C4-2B (cell line): ENCODE results near the gene INO80B.

Experiments used
- H3K27ac ChIP-seq: fragments of 450-650 bp; 2 replicates; pipeline ENCODE4 v1.5.1; 2017
- ZFX ChIP-seq: fragments of 450-650 bp; IDR thresholded peaks from 2 replicates; pipeline ENCODE4 v1.6.1; 2017
- TF ChIP-seq, protein P1 (sequence below): fragments of 450-650 bp; conservative IDR thresholded peaks from 2 replicates; pipeline ENCODE4 v1.5.1; 2017; ENCODE audit warnings: mild to moderate bottlenecking

The INO80B gene

GRCh38 chr2:74471332-74472065 lies 16.6 kb downstream of the INO80B start:
- peak overlapping the region; percentile 95 for H3K27ac ChIP-seq
- TF ChIP-seq ZFX = no peak
- TF ChIP-seq, protein P1, sequence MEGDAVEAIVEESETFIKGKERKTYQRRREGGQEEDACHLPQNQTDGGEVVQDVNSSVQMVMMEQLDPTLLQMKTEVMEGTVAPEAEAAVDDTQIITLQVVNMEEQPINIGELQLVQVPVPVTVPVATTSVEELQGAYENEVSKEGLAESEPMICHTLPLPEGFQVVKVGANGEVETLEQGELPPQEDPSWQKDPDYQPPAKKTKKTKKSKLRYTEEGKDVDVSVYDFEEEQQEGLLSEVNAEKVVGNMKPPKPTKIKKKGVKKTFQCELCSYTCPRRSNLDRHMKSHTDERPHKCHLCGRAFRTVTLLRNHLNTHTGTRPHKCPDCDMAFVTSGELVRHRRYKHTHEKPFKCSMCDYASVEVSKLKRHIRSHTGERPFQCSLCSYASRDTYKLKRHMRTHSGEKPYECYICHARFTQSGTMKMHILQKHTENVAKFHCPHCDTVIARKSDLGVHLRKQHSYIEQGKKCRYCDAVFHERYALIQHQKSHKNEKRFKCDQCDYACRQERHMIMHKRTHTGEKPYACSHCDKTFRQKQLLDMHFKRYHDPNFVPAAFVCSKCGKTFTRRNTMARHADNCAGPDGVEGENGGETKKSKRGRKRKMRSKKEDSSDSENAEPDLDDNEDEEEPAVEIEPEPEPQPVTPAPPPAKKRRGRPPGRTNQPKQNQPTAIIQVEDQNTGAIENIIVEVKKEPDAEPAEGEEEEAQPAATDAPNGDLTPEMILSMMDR = no peak

DNA sequence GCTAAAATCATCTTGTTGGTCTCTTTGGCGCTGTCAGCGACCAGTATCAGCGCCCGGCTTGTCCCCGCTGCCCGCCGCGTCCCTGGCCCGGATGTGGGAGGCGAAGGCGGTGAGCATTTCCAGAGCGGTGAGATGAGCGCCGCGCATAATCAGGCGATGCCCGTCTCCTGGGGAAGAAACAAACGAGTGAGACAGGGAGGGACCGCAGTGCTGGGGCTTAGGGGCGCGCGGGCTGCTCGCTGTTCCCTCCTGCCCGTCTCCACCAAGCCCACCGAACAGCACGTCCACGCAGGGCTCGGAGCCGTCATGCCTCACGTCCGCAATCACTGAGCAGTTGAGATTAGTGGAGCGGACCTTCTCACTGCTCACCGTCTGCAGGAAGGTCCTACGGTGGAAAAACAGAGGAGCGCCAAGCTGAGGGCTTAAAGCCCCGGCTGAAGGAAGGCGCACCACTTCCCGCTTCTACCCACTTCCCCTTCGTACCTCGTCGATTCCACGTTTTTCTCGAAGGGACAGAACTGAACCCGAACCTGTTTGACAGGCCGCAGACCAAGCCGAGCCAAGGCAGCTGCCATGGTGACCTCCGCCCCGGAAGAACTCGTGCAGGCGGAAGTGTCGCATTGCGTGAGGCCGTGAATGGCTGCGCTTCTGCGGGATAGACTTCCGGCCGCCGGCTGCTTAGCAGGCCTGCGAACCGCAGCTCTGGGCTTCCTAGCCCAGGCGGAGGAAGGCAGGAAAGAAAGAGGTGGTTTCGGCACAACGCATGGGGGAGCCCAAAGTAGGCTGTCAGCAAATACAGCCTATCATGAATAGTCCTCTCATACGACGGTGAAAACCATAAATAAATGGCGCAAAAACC lies 17.4 kb downstream of the INO80B start, which contains the start of gene MRPL53:
MRPL53 (minus strand) TSS at position 595 of the 859 bp plus-strand sequence; CDS start at position 575, 20 bp downstream.
- H3K27ac ChIP-seq = peak within 1 kb of the TSS; percentile 95

DNA sequence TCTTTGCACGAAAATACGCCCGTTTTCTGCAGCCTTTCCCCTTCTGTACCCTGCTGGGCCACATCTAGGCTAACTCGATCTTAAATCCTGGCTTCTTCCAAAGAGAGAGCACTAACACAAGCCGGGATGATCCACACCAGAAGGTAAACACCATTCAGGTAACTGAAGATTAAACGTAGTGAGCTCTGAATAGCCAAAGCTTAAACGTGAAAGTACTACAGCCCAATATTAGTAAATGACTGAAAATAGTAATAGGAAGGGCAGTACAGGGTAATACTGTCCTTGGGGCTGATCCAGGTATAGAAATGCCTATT lies 18.0 kb downstream of the INO80B start:
- TF ChIP-seq, protein P1 = no peak
- TF ChIP-seq ZFX = no peak
- peak overlapping the region; percentile 95 for H3K27ac ChIP-seq

More for the DNA sequence above, 17.4 kb downstream of the INO80B start, which contains the start of gene MRPL53:
- TF ChIP-seq ZFX = peak; percentile 52
- TF ChIP-seq, protein P1 = no peak

DNA sequence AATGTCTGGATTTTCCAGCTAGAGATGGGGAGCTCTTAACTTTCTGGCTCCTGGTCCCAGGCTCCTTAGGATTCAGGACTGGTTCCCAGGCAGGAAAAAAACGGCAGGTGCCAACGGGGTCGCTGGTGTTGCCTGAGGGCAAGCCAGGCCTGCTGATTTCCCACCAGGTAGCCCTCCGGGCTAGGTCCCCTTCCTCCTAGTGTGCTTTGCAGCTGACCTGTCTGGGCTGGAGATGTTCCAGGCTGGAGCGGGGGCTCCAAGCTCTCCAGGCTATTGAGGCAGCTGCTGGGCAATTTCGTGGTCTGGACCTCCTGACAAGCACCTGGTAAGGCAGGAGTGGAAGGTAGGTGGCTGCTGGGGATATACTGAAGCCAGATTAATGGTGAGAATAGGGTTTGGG lies 19.6 kb downstream of the INO80B start:
- TF ChIP-seq, protein P1 = no peak
- TF ChIP-seq ZFX = no peak
- no peak overlapping the region for H3K27ac ChIP-seq

DNA sequence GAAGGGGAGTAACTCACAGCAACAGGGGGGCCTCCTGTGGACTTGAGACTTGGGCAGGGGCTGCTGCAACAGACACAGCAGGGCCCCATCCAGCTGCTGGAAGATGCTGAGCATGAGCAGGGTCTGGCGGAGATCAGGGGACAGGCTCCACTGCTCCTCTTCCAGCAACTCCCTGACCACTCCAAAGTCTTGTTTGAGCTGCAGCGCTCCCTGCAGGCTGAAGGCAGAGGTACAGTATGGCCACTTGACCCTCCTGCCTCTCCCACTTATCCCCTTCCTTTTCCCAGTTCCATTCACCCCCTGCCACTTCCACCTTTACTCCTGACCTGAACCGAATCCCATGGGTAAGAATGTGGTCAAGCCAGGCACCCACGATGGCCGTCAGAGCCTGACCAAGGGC lies 20.0 kb downstream of the INO80B start:
- H3K27ac ChIP-seq = no peak overlapping the region
- no peak for TF ChIP-seq ZFX
- TF ChIP-seq, protein P1 = no peak; the same call in 1 of the 2 replicates

- H3K27ac ChIP-seq = peak overlapping the region; percentile 85
- no peak for TF ChIP-seq ZFX
- TF ChIP-seq, protein P1 = no peak
These were observed 26.5 kb downstream of the INO80B start for GRCh38 chr2:74481431-74481830.
